ENCODE measurements around the gene ADAMTS6. TPM values are rescaled to one million over a fixed set of nuclear protein-coding genes. Genes with fewer than 3 reads are reported as not detected.

ADAMTS6 gene
- total RNA-seq, 1 experiment from 2014 or later, result 1.2 TPM

DNA sequence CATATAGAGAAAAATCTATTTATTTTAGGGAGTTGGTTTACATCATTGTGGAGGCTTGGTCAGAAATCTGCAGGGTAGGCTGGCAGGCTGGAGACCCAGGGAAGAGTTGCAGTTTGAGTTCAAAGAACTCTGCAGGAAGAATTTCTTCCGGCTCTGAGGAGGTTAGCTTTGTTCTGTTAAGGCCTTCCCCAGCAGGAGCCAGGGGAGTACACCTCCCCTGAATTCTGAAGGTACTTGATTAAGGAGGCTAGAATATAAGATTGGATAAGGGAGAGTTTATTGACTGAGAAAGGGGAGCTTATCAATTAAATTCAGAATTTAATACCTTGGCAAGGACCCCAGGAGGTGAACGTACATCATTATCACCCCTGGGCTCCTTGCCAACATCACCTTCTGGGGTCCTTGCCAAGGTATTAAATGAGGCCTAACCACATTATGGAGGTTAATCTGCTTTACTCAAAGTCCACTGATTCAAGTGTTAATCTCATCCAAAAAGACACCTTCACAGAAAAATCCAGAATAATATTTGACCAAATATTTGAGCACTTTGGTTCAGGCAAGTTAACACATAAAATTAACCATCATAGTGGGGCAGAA is 361.3 kb downstream of the ADAMTS6 start:
- DNase-seq, result no peak
- no peak overlapping the region for H3K27ac Mint-ChIP-seq (ENCODE audit: unreplicated experiment)
- H3K4me1 Mint-ChIP-seq (ENCODE audit: low read depth, unreplicated experiment), result no peaks in the 10 kb centered on the region

GRCh38 chr5:65117525-65117924 is 364.2 kb downstream of the ADAMTS6 start:
- no TSS peak for BruUV-seq (replicated peaks)
- TF ChIP-seq, protein P1, sequence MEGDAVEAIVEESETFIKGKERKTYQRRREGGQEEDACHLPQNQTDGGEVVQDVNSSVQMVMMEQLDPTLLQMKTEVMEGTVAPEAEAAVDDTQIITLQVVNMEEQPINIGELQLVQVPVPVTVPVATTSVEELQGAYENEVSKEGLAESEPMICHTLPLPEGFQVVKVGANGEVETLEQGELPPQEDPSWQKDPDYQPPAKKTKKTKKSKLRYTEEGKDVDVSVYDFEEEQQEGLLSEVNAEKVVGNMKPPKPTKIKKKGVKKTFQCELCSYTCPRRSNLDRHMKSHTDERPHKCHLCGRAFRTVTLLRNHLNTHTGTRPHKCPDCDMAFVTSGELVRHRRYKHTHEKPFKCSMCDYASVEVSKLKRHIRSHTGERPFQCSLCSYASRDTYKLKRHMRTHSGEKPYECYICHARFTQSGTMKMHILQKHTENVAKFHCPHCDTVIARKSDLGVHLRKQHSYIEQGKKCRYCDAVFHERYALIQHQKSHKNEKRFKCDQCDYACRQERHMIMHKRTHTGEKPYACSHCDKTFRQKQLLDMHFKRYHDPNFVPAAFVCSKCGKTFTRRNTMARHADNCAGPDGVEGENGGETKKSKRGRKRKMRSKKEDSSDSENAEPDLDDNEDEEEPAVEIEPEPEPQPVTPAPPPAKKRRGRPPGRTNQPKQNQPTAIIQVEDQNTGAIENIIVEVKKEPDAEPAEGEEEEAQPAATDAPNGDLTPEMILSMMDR (IDR thresholded peaks at IDR 0.05; ENCODE audit: unreplicated experiment), result no peak
- peaks cover 6% of the 10 kb centered on the region for H3K9me3 Mint-ChIP-seq (ENCODE audit: low read depth, unreplicated experiment)
- intact Hi-C loops (cut with micrococcal nuclease; ENCODE audit: unreplicated experiment), result no loop called here
- no peaks in the 10 kb centered on the region for H3K27me3 Mint-ChIP-seq (ENCODE audit: unreplicated experiment)
- no peak overlapping the region for H3K27ac Mint-ChIP-seq (ENCODE audit: unreplicated experiment)
- no peaks in the 10 kb centered on the region for H3K36me3 Mint-ChIP-seq (ENCODE audit: insufficient read depth, unreplicated experiment)
- no peak for DNase-seq
- H3K4me3 Mint-ChIP-seq (ENCODE audit: low read depth, unreplicated experiment), result no peak overlapping the region
- CTCF ChIA-PET, result no interaction called here
- no peaks in the 10 kb centered on the region for H3K4me1 Mint-ChIP-seq (ENCODE audit: low read depth, unreplicated experiment)

More for the DNA sequence above, 361.3 kb downstream of the ADAMTS6 start:
- Mint-ChIP-seq H3K4me3 (ENCODE audit: low read depth, unreplicated experiment) (no peak overlapping the region), H3K27me3 (ENCODE audit: unreplicated experiment) (no peaks in the 10 kb centered on the region), H3K36me3 (ENCODE audit: insufficient read depth, unreplicated experiment) (no peaks in the 10 kb centered on the region), H3K9me3 (ENCODE audit: low read depth, unreplicated experiment) (peaks cover 6% of the 10 kb centered on the region)
- intact Hi-C loops (cut with micrococcal nuclease; ENCODE audit: unreplicated experiment), result no loop called here
- CTCF ChIA-PET, result no interaction called here
- TF ChIP-seq, protein P1 (IDR thresholded peaks at IDR 0.05; ENCODE audit: unreplicated experiment), result no peak
- BruUV-seq (replicated peaks), result no TSS peak

- no peak for DNase-seq
- Mint-ChIP-seq H3K4me1 (ENCODE audit: low read depth, unreplicated experiment) (no peaks in the 10 kb centered on the region), H3K27me3 (ENCODE audit: unreplicated experiment) (no peaks in the 10 kb centered on the region), H3K27ac (ENCODE audit: unreplicated experiment) (no peak overlapping the region), H3K4me3 (ENCODE audit: low read depth, unreplicated experiment) (no peak overlapping the region), H3K9me3 (ENCODE audit: low read depth, unreplicated experiment) (peaks cover 6% of the 10 kb centered on the region), H3K36me3 (ENCODE audit: insufficient read depth, unreplicated experiment) (no peaks in the 10 kb centered on the region)
- intact Hi-C loops (cut with micrococcal nuclease; ENCODE audit: unreplicated experiment), result no loop called here
- TF ChIP-seq, protein P1 (IDR thresholded peaks at IDR 0.05; ENCODE audit: unreplicated experiment), result no peak
- CTCF ChIA-PET, result no interaction called here
- BruUV-seq (replicated peaks), result no TSS peak
Observed at GRCh38 chr5:65113771-65114170, 367.9 kb downstream of the ADAMTS6 start.

- CTCF ChIA-PET, result no interaction called here
- no peak overlapping the region for H3K4me3 Mint-ChIP-seq (ENCODE audit: low read depth, unreplicated experiment)
- TF ChIP-seq, protein P1 (IDR thresholded peaks at IDR 0.05; ENCODE audit: unreplicated experiment), result no peak
- H3K27ac Mint-ChIP-seq (ENCODE audit: unreplicated experiment), result no peak overlapping the region
- H3K9me3 Mint-ChIP-seq (ENCODE audit: low read depth, unreplicated experiment), result peaks cover 2% of the 10 kb centered on the region
- intact Hi-C loops (cut with micrococcal nuclease; ENCODE audit: unreplicated experiment), result no loop called here
- no peaks in the 10 kb centered on the region for H3K27me3 Mint-ChIP-seq (ENCODE audit: unreplicated experiment)
- BruUV-seq (replicated peaks), result no TSS peak
- no peaks in the 10 kb centered on the region for H3K4me1 Mint-ChIP-seq (ENCODE audit: low read depth, unreplicated experiment)
- DNase-seq, result no peak
- H3K36me3 Mint-ChIP-seq (ENCODE audit: insufficient read depth, unreplicated experiment), result no peaks in the 10 kb centered on the region
Observed at GRCh38 chr5:65111961-65112658, 369.6 kb downstream of the ADAMTS6 start.

Measured in Calu3 (cell line).